HepG2 (cell line): Measurements from ENCODE around the gene ISCU. TPM values are rescaled to one million over a fixed set of nuclear protein-coding genes. Genes with fewer than 3 reads are reported as not detected.
A peak's percentile ranks its signal among the peaks of the same experiment; 100 is the strongest.

Experiments used
- NFIC ChIP-seq: IDR thresholded peaks from 2 replicates; pipeline ENCODE4 v1.6.1; 2012; ENCODE audit warnings: mild to moderate bottlenecking, low read length, inconsistent platforms
- ONECUT2 ChIP-seq: sonication (generic); formaldehyde crosslinking; IDR thresholded peaks from 2 replicates; pipeline ENCODE4 v1.4.0; 2020; ENCODE audit warnings: missing genetic modification reagents
- POLR2AphosphoS5 ChIP-seq: IDR thresholded peaks from 2 replicates; pipeline ENCODE4 v1.6.1; 2012; ENCODE audit warnings: low read depth, low read length
- RORA ChIP-seq: sonication (generic); formaldehyde crosslinking; IDR thresholded peaks from 2 replicates; pipeline ENCODE4 v1.5.0; 2020; ENCODE audit warnings: mild to moderate bottlenecking, missing genetic modification reagents, moderate library complexity
- SMAD9 ChIP-seq: sonication (generic); formaldehyde crosslinking; IDR thresholded peaks from 2 replicates; pipeline ENCODE4 v1.5.1; 2020; ENCODE audit warnings: mild to moderate bottlenecking, missing genetic modification reagents
- SNAPC2 ChIP-seq: sonication (generic); formaldehyde crosslinking; IDR thresholded peaks from 2 replicates; pipeline ENCODE4 v1.8.1; 2022; ENCODE audit warnings: mild to moderate bottlenecking, missing genetic modification reagents
- SOX5 ChIP-seq: IDR thresholded peaks from 2 replicates; pipeline ENCODE4 v1.6.1; 2016; ENCODE audit warnings: borderline replicate concordance
- ZNF382 ChIP-seq: sonication (generic); formaldehyde crosslinking; IDR thresholded peaks from 2 replicates; pipeline ENCODE4 v1.5.0; 2020; ENCODE audit warnings: missing genetic modification reagents, mild to moderate bottlenecking, borderline replicate concordance
- ZNF780A ChIP-seq: sonication (generic); formaldehyde crosslinking; IDR thresholded peaks from 2 replicates; pipeline ENCODE4 v1.8.0; 2022; ENCODE audit warnings: mild to moderate bottlenecking, missing genetic modification reagents, moderate library complexity
- ZNF788 ChIP-seq: sonication (generic); formaldehyde crosslinking; IDR thresholded peaks from 2 replicates; pipeline ENCODE4 v1.5.0; 2020; ENCODE audit warnings: mild to moderate bottlenecking, missing genetic modification reagents, borderline replicate concordance
- polyA plus RNA-seq, 8 experiments: library from polyadenylated mRNA; depleted of rRNA in 3 of 8; stranded (reverse) in 7 of 8; unstranded in 1 of 8; fragments of >200 nt; fragmentation: Illumina TruSeq in 4 of 8; extraction: Trizol in 4 of 8; gene quantifications; 2 replicates each; pipeline versions ENCODE4 v1.2.1 to v1.2.3, GENCODE V29; 2011 to 2016; ENCODE audit warnings: low read depth in 4 of 8, missing spikeins in 1 of 8, mixed read lengths in 1 of 8; ENCODE audit not compliant: insufficient read depth in 1 of 8
- total RNA-seq, 5 experiments: library from RNA; depleted of rRNA; stranded (reverse); fragments of >200 nt; fragmentation: Illumina TruSeq; extraction: Trizol; gene quantifications; 2 replicates each; pipeline ENCODE4 v1.2.3, GENCODE V29; 2016; ENCODE audit warnings: low read depth in 1 of 5
- TF ChIP-seq, protein P1 (sequence below): sonication (generic); formaldehyde crosslinking; IDR thresholded peaks from 2 replicates; pipeline ENCODE4 v1.5.1; 2020; ENCODE audit warnings: mild to moderate bottlenecking, missing genetic modification reagents, moderate library complexity
- TF ChIP-seq, protein P2 (sequence below): sonication (generic); formaldehyde crosslinking; IDR thresholded peaks from 2 replicates; pipeline ENCODE4 v1.4.0; 2020; ENCODE audit warnings: mild to moderate bottlenecking, missing genetic modification reagents

The ISCU gene
- total and polyA plus RNA-seq, 2 of the 13 experiments (the other 11 are each of a cell fraction or from before 2014, with no cell fraction given), result 94.4 to 107 TPM

DNA sequence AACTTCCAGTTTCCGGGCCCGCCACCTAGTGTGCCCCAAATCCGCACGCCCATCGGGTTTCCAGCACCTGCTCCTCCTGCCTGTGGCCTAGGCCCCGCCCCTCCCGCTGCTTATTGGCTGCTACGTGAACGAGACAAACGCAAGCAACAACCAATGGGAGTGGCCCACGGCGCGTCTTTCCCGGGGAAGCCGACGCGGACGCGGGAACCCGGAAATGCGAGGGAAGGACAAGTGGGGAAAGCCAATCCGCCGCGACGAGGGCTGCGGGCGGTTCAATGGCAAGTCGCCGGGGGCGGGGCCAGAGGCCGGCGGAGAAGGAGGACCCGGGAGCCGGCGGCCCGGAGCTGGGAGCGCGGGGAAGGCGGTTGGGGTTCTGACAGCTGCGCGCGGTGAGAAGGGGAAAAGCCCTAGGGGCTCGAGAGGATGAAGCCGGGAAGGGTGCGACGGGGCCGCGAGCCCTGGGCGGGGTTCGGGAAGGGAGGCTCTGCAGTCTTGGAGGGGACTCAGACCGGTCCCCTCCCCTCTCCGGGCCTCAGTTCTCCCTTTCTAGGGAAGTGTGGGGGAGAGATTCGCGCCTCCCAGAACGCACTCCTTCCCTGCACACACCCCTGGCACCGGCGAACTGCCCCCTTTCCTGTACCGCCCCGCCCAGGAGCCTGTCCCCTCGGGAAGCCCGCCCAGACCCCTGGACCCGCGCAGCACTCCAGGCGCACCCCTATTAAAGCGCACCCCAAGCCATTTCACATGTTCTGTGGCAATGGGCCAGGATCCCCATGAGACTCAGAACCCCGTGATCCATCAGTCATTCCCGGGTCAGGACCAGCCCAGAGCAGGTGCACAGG is 47.2 kb upstream of the ISCU start, which contains the start of gene FICD (continued):
- TF ChIP-seq SOX5 (no peak), SMAD9 (CRISPR knock-in tag) (no peak), ZNF780A (CRISPR knock-in tag) (no peak), ONECUT2 (CRISPR knock-in tag) (no peak), SNAPC2 (no peak), POLR2AphosphoS5 (0 out of 2 replicates have a peak, but pooled peaks have one; percentile 39), ZNF382 (CRISPR knock-in tag) (no peak), ZNF788 (CRISPR knock-in tag) (0 out of 2 replicates have a peak, but pooled peaks have one; percentile 20), RORA (no peak), NFIC (no peak)
- TF ChIP-seq, protein P1, sequence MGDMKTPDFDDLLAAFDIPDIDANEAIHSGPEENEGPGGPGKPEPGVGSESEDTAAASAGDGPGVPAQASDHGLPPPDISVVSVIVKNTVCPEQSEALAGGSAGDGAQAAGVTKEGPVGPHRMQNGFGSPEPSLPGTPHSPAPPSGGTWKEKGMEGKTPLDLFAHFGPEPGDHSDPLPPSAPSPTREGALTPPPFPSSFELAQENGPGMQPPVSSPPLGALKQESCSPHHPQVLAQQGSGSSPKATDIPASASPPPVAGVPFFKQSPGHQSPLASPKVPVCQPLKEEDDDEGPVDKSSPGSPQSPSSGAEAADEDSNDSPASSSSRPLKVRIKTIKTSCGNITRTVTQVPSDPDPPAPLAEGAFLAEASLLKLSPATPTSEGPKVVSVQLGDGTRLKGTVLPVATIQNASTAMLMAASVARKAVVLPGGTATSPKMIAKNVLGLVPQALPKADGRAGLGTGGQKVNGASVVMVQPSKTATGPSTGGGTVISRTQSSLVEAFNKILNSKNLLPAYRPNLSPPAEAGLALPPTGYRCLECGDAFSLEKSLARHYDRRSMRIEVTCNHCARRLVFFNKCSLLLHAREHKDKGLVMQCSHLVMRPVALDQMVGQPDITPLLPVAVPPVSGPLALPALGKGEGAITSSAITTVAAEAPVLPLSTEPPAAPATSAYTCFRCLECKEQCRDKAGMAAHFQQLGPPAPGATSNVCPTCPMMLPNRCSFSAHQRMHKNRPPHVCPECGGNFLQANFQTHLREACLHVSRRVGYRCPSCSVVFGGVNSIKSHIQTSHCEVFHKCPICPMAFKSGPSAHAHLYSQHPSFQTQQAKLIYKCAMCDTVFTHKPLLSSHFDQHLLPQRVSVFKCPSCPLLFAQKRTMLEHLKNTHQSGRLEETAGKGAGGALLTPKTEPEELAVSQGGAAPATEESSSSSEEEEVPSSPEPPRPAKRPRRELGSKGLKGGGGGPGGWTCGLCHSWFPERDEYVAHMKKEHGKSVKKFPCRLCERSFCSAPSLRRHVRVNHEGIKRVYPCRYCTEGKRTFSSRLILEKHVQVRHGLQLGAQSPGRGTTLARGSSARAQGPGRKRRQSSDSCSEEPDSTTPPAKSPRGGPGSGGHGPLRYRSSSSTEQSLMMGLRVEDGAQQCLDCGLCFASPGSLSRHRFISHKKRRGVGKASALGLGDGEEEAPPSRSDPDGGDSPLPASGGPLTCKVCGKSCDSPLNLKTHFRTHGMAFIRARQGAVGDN (CRISPR knock-in tag), result peak; percentile 84
- TF ChIP-seq, protein P2, sequence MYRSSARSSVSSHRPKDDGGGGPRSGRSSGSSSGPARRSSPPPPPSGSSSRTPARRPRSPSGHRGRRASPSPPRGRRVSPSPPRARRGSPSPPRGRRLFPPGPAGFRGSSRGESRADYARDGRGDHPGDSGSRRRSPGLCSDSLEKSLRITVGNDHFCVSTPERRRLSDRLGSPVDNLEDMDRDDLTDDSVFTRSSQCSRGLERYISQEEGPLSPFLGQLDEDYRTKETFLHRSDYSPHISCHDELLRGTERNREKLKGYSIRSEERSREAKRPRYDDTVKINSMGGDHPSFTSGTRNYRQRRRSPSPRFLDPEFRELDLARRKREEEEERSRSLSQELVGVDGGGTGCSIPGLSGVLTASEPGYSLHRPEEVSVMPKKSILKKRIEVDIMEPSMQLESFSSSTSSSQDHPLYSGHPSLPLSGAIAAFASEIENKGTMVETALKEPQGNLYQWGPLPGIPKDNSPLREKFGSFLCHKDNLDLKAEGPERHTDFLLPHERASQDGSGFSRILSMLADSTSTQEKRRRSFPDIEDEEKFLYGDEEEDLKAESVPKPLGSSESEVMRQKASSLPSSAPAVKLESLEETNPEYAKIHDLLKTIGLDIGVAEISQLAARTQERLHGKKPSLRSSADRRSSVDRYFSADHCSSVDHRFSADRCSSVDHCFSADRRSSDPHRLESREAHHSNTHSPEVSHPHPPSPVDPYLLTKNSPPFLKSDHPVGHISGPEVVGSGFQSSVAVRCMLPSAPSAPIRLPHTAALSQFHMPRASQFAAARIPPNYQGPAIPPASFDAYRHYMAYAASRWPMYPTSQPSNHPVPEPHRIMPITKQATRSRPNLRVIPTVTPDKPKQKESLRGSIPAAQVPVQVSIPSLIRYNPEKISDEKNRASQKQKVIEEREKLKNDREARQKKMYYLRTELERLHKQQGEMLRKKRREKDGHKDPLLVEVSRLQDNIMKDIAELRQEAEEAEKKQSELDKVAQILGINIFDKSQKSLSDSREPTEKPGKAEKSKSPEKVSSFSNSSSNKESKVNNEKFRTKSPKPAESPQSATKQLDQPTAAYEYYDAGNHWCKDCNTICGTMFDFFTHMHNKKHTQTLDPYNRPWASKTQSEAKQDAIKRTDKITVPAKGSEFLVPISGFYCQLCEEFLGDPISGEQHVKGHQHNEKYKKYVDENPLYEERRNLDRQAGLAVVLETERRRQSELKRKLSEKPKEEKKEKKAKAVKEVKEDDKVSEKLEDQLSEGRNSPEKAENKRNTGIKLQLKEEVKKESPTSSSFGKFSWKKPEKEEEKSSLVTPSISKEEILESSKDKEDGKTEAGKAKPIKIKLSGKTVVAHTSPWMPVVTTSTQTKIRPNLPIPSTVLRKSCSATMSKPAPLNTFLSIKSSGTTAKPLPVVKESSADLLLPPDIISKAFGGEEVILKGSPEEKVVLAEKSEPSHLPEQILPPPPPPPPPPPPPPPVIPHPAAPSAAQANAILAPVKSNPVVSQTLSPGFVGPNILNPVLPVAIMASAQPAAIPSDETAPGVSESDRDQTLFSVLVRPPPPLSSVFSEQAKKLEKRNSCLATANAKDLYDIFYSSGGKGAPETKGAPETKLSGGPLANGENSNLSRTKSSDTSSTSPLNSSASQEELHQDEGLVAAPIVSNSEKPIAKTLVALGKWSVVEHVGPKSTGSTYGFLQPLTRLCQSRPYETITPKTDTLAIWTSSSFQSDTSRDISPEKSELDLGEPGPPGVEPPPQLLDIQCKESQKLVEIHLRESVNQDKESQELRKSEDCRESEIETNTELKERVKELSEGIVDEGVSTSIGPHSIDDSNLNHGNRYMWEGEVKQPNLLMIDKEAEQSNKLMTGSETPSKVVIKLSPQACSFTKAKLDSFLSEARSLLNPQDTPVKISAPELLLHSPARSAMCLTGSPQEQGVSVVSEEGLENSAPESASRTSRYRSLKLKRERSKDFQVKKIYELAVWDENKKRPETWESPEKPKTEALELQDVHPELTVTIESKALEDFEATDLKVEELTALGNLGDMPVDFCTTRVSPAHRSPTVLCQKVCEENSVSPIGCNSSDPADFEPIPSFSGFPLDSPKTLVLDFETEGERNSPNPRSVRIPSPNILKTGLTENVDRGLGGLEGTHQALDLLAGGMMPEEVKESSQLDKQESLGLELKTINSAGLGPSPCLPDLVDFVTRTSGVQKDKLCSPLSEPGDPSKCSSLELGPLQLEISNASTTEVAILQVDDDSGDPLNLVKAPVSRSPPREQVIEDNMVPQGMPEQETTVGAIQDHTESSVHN (CRISPR knock-in tag), result no peak
